GM23338 (cell line): Measurements from ENCODE around the gene GNAI3. TPM values are rescaled to one million over a fixed set of nuclear protein-coding genes. Genes with fewer than 3 reads are reported as not detected.
A peak's percentile ranks its signal among the peaks of the same experiment; 100 is the strongest.

Experiments used
- ATAC-seq: fragments of 200-7000 bp; cut with Tn5 transposase; 3 replicates; pipeline ENCODE4 v1.9.1; 2020
- DNase-seq: peaks from one replicate; pipeline ENCODE4 v3.0.0-alpha.2; 2015; ENCODE audit warnings: low spot score
- H2AFZ ChIP-seq: fragments of 200-600 bp; sonication (generic); 2 replicates; pipeline ENCODE4 v1.8.0; 2016; ENCODE audit warnings: antibody characterized with exemption, mild to moderate bottlenecking, moderate library complexity
- H3F3A ChIP-seq: fragments of 200-600 bp; sonication (generic); replicated peaks from 2 replicates; pipeline ENCODE4 v1.8.0; 2017; ENCODE audit warnings: antibody characterized with exemption, mixed run types, low read depth
- H3K27ac ChIP-seq: fragments of 200-600 bp; sonication (generic); 2 replicates; pipeline ENCODE4 v1.6.1; 2016; ENCODE audit warnings: low read depth
- H3K27me3 ChIP-seq: fragments of 200-600 bp; sonication (generic); 2 replicates; pipeline ENCODE4 v1.8.0; 2016; ENCODE audit warnings: mild to moderate bottlenecking, mixed run types, moderate library complexity; ENCODE audit not compliant: insufficient read depth
- H3K36me3 ChIP-seq: fragments of 200-600 bp; sonication (generic); 2 replicates; pipeline ENCODE4 v1.8.0; 2016; ENCODE audit warnings: mild to moderate bottlenecking; ENCODE audit not compliant: insufficient read depth
- H3K4me1 ChIP-seq: fragments of 200-600 bp; sonication (generic); 2 replicates; pipeline ENCODE4 v1.8.0; 2016; ENCODE audit warnings: mild to moderate bottlenecking, moderate library complexity; ENCODE audit not compliant: insufficient read depth
- H3K4me2 ChIP-seq: fragments of 200-600 bp; sonication (generic); 2 replicates; pipeline ENCODE4 v1.7.1; 2017; ENCODE audit warnings: mixed run types
- H3K4me3 ChIP-seq: fragments of 200-600 bp; sonication (generic); 2 replicates; pipeline ENCODE4 v1.6.1; 2016; ENCODE audit warnings: mixed run types
- H3K79me2 ChIP-seq: fragments of 200-600 bp; sonication (generic); replicated peaks from 2 replicates; pipeline ENCODE4 v1.8.0; 2017; ENCODE audit warnings: mild to moderate bottlenecking; ENCODE audit not compliant: insufficient read depth
- H3K9me2 ChIP-seq: fragments of 200-600 bp; sonication (generic); 2 replicates; pipeline ENCODE4 v1.8.0; 2017; ENCODE audit not compliant: insufficient read depth
- H4K20me1 ChIP-seq: fragments of 200-600 bp; sonication (generic); replicated peaks from 2 replicates; pipeline ENCODE4 v1.8.0; 2017; ENCODE audit warnings: mild to moderate bottlenecking; ENCODE audit not compliant: insufficient read depth
- H3K27ac Mint-ChIP-seq: 2 replicates; pipeline ENCODE4 v1.8.0; 2020; ENCODE audit warnings: inconsistent platforms, mild to moderate bottlenecking, moderate library complexity, mixed read lengths
- H3K27me3 Mint-ChIP-seq: 3 replicates; pipeline ENCODE4 v1.8.0; 2022; ENCODE audit warnings: low read depth, mild to moderate bottlenecking, moderate library complexity, mixed read lengths, inconsistent platforms; ENCODE audit not compliant: insufficient read depth, poor library complexity
- H3K36me3 Mint-ChIP-seq: 3 replicates; pipeline ENCODE4 v1.8.0; 2021; ENCODE audit warnings: low read depth, mild to moderate bottlenecking, inconsistent platforms, moderate library complexity, mixed read lengths
- H3K4me1 Mint-ChIP-seq: 3 replicates; pipeline ENCODE4 v1.8.0; 2020; ENCODE audit warnings: mild to moderate bottlenecking, inconsistent platforms, mixed read lengths
- H3K4me3 Mint-ChIP-seq: 3 replicates; pipeline ENCODE4 v1.8.0; 2021; ENCODE audit warnings: moderate library complexity, mild to moderate bottlenecking, inconsistent platforms, mixed read lengths
- H3K9me3 Mint-ChIP-seq: 3 replicates; pipeline ENCODE4 v1.8.0; 2020; ENCODE audit warnings: moderate library complexity, mild to moderate bottlenecking, inconsistent platforms, mixed read lengths
- CREB1 ChIP-seq: fragments of 250-450 bp; sonication (Bioruptor Pico); IDR thresholded peaks from 2 replicates; pipeline ENCODE4 v1.5.0; 2020; ENCODE audit warnings: low read depth, mild to moderate bottlenecking, moderate library complexity
- EZH2 ChIP-seq: fragments of 200-600 bp; sonication (generic); IDR thresholded peaks from one replicate; pipeline ENCODE4 v1.8.0; 2017; ENCODE audit warnings: antibody characterized with exemption, mild to moderate bottlenecking, low read depth; ENCODE audit not compliant: unreplicated experiment
- EZH2phosphoT487 ChIP-seq: fragments of 200-600 bp; sonication (generic); IDR thresholded peaks from one replicate; pipeline ENCODE4 v1.8.1; 2018; ENCODE audit warnings: antibody characterized with exemption; ENCODE audit not compliant: unreplicated experiment
- STAT1 ChIP-seq: IDR thresholded peaks from one replicate; pipeline ENCODE4 v1.6.1; 2016; ENCODE audit warnings: antibody characterized with exemption; ENCODE audit not compliant: unreplicated experiment
- ZNF114 ChIP-seq: fragments of 250-450 bp; sonication (Bioruptor Pico); IDR thresholded peaks from 2 replicates; pipeline ENCODE4 v1.5.0; 2020; ENCODE audit warnings: mild to moderate bottlenecking, moderate library complexity
- ZNF331 ChIP-seq: fragments of 250-450 bp; sonication (Bioruptor Pico); IDR thresholded peaks from 2 replicates; pipeline ENCODE4 v1.5.0; 2020; ENCODE audit warnings: low read depth, mild to moderate bottlenecking, moderate library complexity
- polyA plus RNA-seq: library from polyadenylated mRNA; unstranded; fragments of >200 nt; fragmentation: Nextera tagmentation; extraction: Ambion mirVana; gene quantifications from 2 replicates; pipeline ENCODE4 v1.2.1, GENCODE V29; 2016
- total RNA-seq: library from RNA; depleted of rRNA; stranded (reverse); fragments of >200 nt; shearing (Covaris generic); gene quantifications from 2 replicates; pipeline ENCODE4 v1.2.3, GENCODE V29; 2014
- TF ChIP-seq, protein P1 (sequence below): IDR thresholded peaks from one replicate; pipeline ENCODE4 v1.6.1; 2018; ENCODE audit warnings: antibody characterized with exemption; ENCODE audit not compliant: unreplicated experiment
- TF ChIP-seq, protein P2 (sequence below), 2 experiments: fragments of 200-600 bp in 1 of 2; sonication (generic) in 1 of 2; conservative IDR thresholded peaks; 2 replicates each; pipeline versions ENCODE4 v1.5.1 to v1.6.1; 2016 to 2017; ENCODE audit warnings: antibody characterized with exemption in 2 of 2, low read depth in 2 of 2, mild to moderate bottlenecking in 2 of 2, moderate library complexity in 1 of 2

The GNAI3 gene
- total and polyA plus RNA-seq, 2 experiments from 2014 or later: 4.5 to 10.2 TPM

DNA sequence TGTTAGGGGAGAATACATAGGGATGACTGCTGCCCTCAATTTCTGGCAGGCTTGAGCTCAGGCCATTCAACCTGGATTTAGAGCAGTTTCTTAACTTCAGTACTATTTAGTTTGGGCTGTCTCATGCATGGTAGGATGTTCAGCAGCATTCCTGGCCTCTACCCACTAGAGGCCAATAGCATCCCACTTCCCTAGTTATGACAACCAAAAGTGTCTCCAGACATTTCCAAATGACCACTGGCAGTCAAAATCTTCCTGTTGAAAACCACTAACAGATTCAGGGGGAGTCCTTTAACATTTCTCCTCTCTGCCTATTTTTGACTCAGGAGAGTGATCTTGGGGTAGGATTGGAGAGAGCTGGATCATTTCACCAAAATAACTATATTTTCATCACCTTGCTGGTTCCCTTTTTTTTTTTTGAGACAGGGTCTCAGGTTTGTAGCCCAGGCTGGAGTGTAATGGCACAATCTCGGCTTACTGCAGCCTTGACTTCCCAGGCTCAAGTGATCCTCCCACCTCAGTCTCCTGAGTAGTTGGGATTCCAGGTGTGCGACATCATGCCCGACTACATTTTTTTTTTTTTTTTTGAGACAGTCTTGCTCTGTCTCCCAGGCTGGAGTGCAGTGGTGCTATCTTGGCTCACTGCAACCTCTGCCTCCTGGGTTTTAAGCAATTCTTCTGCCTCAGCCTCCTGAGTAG lies 62.3 kb downstream of the GNAI3 start:
- Histone ChIP-seq H3K79me2 (no peaks in the 10 kb centered on the region), H2AFZ (no peak overlapping the region), H3K36me3 (no peaks in the 10 kb centered on the region), H3K27me3 (no peaks in the 10 kb centered on the region), H3K4me1 (peaks cover 23% of the 10 kb centered on the region), H3K27ac (peak overlapping the region; percentile 57; the same call in 1 of the 2 replicates), H3K4me3 (no peak overlapping the region), H3F3A (no peaks in the 10 kb centered on the region), H4K20me1 (no peaks in the 10 kb centered on the region), H3K9me2 (peaks cover 13% of the 10 kb centered on the region; the same call in 1 of the 2 replicates), H3K4me2 (no peak overlapping the region)
- DNase-seq (peak; percentile 24), ATAC-seq (peak; percentile 17; the same call in 2 of the 3 replicates)
- TF ChIP-seq EZH2phosphoT487: no peak
- no peak for TF ChIP-seq CREB1
- TF ChIP-seq EZH2: no peak
- Mint-ChIP-seq H3K4me1 (peaks cover 23% of the 10 kb centered on the region; the same call in 2 of the 3 replicates), H3K4me3 (no peak overlapping the region), H3K27me3 (no peaks in the 10 kb centered on the region), H3K9me3 (no peaks in the 10 kb centered on the region), H3K36me3 (no peaks in the 10 kb centered on the region), H3K27ac (no peak overlapping the region)

DNA sequence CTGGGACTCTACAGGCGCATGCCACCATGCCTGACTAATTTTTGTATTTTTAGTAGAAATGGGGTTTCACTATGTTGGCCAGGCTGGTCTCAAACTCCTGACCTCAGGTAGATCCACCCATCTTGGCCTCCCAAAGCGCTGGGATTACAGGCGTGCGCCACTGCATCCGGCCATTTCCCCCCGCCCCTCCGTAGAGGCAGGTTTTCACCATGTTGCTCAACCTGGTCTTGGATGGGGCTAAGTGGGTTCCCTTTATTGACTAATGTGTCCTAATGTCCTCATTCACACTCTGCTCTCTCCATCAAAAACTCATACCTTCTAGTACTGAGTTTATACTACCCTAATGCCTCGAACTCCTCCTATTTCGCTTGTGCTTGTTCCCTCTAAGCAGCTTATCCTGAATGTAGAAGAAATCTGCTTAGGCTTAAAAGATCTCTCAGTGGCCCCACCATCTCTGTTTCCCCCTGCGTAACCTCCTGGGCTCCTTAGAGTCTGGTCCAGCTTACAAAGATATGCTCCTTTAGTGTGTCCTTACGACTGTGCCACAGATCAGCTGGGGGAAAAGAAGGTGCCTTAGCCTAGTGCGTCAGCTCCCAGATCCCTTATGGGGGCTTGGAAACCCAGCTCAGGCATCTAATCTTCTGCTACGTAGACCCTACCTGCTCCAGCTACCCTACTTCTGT lies 63.0 kb downstream of the GNAI3 start:
- no peaks in the 10 kb centered on the region for H3K27me3 ChIP-seq
- no peak overlapping the region for H3K4me2 ChIP-seq
- DNase-seq (no peak), ATAC-seq (no peak)
- H2AFZ ChIP-seq: no peak overlapping the region
- H3K27ac Mint-ChIP-seq: no peak overlapping the region
- peaks cover 2% of the 10 kb centered on the region for H3K27me3 Mint-ChIP-seq
- peaks cover 23% of the 10 kb centered on the region for H3K4me1 ChIP-seq
- H4K20me1 ChIP-seq: no peaks in the 10 kb centered on the region
- H3K27ac ChIP-seq: no peak overlapping the region
- H3K9me3 Mint-ChIP-seq: no peaks in the 10 kb centered on the region
- H3K4me3 Mint-ChIP-seq: no peak overlapping the region
- no peaks in the 10 kb centered on the region for H3F3A ChIP-seq
- H3K36me3 Mint-ChIP-seq: no peaks in the 10 kb centered on the region
- no peaks in the 10 kb centered on the region for H3K79me2 ChIP-seq
- no peaks in the 10 kb centered on the region for H3K36me3 ChIP-seq
- H3K4me3 ChIP-seq: no peak overlapping the region
- H3K4me1 Mint-ChIP-seq: peaks cover 23% of the 10 kb centered on the region; the same call in 2 of the 3 replicates
- H3K9me2 ChIP-seq: peaks cover 13% of the 10 kb centered on the region; the same call in 1 of the 2 replicates
- TF ChIP-seq ZNF331 (no peak), EZH2phosphoT487 (no peak), STAT1 (no peak), ZNF114 (CRISPR knock-in tag) (no peak)
- TF ChIP-seq, protein P1, sequence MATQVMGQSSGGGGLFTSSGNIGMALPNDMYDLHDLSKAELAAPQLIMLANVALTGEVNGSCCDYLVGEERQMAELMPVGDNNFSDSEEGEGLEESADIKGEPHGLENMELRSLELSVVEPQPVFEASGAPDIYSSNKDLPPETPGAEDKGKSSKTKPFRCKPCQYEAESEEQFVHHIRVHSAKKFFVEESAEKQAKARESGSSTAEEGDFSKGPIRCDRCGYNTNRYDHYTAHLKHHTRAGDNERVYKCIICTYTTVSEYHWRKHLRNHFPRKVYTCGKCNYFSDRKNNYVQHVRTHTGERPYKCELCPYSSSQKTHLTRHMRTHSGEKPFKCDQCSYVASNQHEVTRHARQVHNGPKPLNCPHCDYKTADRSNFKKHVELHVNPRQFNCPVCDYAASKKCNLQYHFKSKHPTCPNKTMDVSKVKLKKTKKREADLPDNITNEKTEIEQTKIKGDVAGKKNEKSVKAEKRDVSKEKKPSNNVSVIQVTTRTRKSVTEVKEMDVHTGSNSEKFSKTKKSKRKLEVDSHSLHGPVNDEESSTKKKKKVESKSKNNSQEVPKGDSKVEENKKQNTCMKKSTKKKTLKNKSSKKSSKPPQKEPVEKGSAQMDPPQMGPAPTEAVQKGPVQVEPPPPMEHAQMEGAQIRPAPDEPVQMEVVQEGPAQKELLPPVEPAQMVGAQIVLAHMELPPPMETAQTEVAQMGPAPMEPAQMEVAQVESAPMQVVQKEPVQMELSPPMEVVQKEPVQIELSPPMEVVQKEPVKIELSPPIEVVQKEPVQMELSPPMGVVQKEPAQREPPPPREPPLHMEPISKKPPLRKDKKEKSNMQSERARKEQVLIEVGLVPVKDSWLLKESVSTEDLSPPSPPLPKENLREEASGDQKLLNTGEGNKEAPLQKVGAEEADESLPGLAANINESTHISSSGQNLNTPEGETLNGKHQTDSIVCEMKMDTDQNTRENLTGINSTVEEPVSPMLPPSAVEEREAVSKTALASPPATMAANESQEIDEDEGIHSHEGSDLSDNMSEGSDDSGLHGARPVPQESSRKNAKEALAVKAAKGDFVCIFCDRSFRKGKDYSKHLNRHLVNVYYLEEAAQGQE: no peak
- TF ChIP-seq, protein P2, sequence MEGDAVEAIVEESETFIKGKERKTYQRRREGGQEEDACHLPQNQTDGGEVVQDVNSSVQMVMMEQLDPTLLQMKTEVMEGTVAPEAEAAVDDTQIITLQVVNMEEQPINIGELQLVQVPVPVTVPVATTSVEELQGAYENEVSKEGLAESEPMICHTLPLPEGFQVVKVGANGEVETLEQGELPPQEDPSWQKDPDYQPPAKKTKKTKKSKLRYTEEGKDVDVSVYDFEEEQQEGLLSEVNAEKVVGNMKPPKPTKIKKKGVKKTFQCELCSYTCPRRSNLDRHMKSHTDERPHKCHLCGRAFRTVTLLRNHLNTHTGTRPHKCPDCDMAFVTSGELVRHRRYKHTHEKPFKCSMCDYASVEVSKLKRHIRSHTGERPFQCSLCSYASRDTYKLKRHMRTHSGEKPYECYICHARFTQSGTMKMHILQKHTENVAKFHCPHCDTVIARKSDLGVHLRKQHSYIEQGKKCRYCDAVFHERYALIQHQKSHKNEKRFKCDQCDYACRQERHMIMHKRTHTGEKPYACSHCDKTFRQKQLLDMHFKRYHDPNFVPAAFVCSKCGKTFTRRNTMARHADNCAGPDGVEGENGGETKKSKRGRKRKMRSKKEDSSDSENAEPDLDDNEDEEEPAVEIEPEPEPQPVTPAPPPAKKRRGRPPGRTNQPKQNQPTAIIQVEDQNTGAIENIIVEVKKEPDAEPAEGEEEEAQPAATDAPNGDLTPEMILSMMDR (conservative IDR thresholded peaks at IDR 0.05; ENCODE audit: low read depth in 2 of 2): no peak
